HAP-1 (cell line): ENCODE measurements around the gene ELN.

ENCODE experiments used
- DNase-seq, 2 experiments: peaks; one replicate each; pipeline ENCODE4 v3.0.0-alpha.2; 2016 to 2020; ENCODE audit warnings: low spot score in 2 of 2
- H3K27me3 ChIP-seq: fragments of 250-450 bp; sonication (Bioruptor Pico); 2 replicates; pipeline ENCODE4 v1.5.1; 2020; ENCODE audit warnings: low read depth, mild to moderate bottlenecking, moderate library complexity
- H3K36me3 ChIP-seq: fragments of 250-450 bp; sonication (Bioruptor Pico); replicated peaks from 2 replicates; pipeline ENCODE4 v1.5.1; 2020; ENCODE audit warnings: mild to moderate bottlenecking
- H3K4me1 ChIP-seq: fragments of 250-450 bp; sonication (Bioruptor Pico); 2 replicates; pipeline ENCODE4 v1.5.1; 2020; ENCODE audit warnings: mild to moderate bottlenecking
- H3K4me3 ChIP-seq: fragments of 250-450 bp; sonication (Bioruptor Pico); 2 replicates; pipeline ENCODE4 v1.5.1; 2020; ENCODE audit warnings: mild to moderate bottlenecking, moderate library complexity
- H3K9me3 ChIP-seq: fragments of 250-450 bp; sonication (Bioruptor Pico); 2 replicates; pipeline ENCODE4 v1.5.1; 2020; ENCODE audit warnings: mild to moderate bottlenecking, moderate library complexity
- in situ Hi-C: fragments of 300-500 bp; cut with MboI; formaldehyde crosslinking; loops from 3 replicates; pipeline ENCODE4 v1.14.3; 2020; ENCODE audit warnings: low sequenced_read_pairs, inconsistent platforms, mixed read lengths

The ELN gene

GRCh38 chr7:74023092-74023536 lies 4.9 kb upstream of the ELN start:
- in situ Hi-C loops: no loop called here
- H3K9me3 ChIP-seq: no peaks in the 10 kb centered on the region
- peaks cover 13% of the 10 kb centered on the region for H3K27me3 ChIP-seq
- H3K4me3 ChIP-seq: no peak overlapping the region
- no peaks in the 10 kb centered on the region for H3K4me1 ChIP-seq
- DNase-seq: peak in 1 of 2 experiments; percentile 46
- H3K36me3 ChIP-seq: no peaks in the 10 kb centered on the region

GRCh38 chr7:74023786-74024185 lies 4.2 kb upstream of the ELN start:
- in situ Hi-C loops: no loop called here
- Histone ChIP-seq H3K4me1 (no peaks in the 10 kb centered on the region), H3K27me3 (peaks cover 13% of the 10 kb centered on the region), H3K9me3 (no peaks in the 10 kb centered on the region), H3K36me3 (no peaks in the 10 kb centered on the region), H3K4me3 (no peak overlapping the region)
- DNase-seq: no peak

- H3K4me1 ChIP-seq: no peaks in the 10 kb centered on the region
- in situ Hi-C loops: no loop called here
Measured at GRCh38 chr7:74025146-74025545, 2.8 kb upstream of the ELN start.

DNA sequence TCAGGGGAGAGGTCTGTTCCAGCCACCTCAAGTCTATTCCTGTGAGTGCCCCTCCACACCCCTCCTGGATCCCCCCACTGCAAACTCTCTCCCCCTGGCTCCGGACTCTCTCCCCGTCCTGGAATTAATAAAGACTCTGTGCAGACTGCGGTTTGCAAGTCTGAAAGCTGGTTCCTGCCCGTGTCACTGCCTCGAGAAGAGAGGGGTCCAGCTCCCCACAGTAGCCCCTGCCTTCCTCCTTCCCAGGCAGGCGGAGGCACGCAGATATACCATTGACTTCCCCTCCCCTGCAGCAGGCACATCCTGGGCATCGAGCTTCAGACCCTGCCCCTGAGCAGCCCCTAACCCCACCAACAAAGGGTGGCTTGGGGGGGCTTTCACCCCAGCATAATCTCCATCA lies 2.2 kb upstream of the ELN start:
- no peaks in the 10 kb centered on the region for H3K36me3 ChIP-seq
- H3K4me1 ChIP-seq: no peaks in the 10 kb centered on the region
- no peaks in the 10 kb centered on the region for H3K9me3 ChIP-seq
- H3K27me3 ChIP-seq: peaks cover 13% of the 10 kb centered on the region
- in situ Hi-C loops: no loop called here
- DNase-seq: no peak
- H3K4me3 ChIP-seq: no peak overlapping the region

More at GRCh38 chr7:74025146-74025545, 2.8 kb upstream of the ELN start:
- Histone ChIP-seq H3K4me3 (no peak overlapping the region), H3K9me3 (no peaks in the 10 kb centered on the region), H3K36me3 (no peaks in the 10 kb centered on the region), H3K27me3 (peaks cover 13% of the 10 kb centered on the region)
- DNase-seq: no peak

- DNase-seq: no peak
- Histone ChIP-seq H3K4me3 (no peak overlapping the region), H3K4me1 (no peaks in the 10 kb centered on the region), H3K9me3 (no peaks in the 10 kb centered on the region), H3K36me3 (no peaks in the 10 kb centered on the region), H3K27me3 (peaks cover 13% of the 10 kb centered on the region)
- in situ Hi-C loops: no loop called here
Measured at GRCh38 chr7:74026406-74026902, 1.5 kb upstream of the ELN start.

- H3K27me3 ChIP-seq: peaks cover 13% of the 10 kb centered on the region
- no peaks in the 10 kb centered on the region for H3K4me1 ChIP-seq
- H3K4me3 ChIP-seq: no peak overlapping the region
- in situ Hi-C loops: no loop called here
- H3K36me3 ChIP-seq: no peaks in the 10 kb centered on the region
- H3K9me3 ChIP-seq: no peaks in the 10 kb centered on the region
- peak; percentile 40 to 86 for DNase-seq
Measured at GRCh38 chr7:74026903-74027682, 880 bp upstream of the ELN start.

DNA sequence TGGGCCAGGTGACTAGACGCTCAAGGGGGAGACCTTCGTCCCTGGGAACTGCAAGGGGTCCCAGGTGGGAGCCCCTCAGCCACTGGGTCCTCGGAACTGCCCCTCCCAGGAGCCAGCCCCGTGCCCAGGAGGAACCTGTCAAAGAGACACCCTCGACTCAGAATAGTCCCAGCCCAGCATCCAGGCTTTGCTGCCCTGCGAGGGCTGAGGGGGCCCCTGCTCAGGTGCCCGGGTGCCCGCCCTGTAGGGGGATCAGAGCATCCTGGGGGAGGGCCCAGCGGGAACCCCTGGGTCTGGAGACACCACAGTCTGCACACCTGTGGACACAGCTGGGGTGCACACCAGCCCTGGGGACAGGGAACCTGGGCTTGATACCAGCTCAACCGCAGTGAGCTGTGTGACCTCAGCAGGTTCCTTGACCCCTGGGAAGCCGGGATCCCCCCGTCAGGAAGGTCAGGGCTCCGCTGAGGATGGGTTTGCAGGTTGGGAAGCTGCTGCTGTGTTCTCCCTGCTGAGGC lies 407 bp downstream of the ELN start:
- Histone ChIP-seq H3K36me3 (no peaks in the 10 kb centered on the region), H3K9me3 (no peaks in the 10 kb centered on the region), H3K4me3 (no peak overlapping the region), H3K27me3 (peaks cover 13% of the 10 kb centered on the region; the same call in 1 of the 2 replicates), H3K4me1 (no peaks in the 10 kb centered on the region)
- no peak for DNase-seq
- in situ Hi-C loops: no loop called here

- no peak for DNase-seq
- Histone ChIP-seq H3K27me3 (peaks cover 7% of the 10 kb centered on the region; the same call in 1 of the 2 replicates), H3K4me1 (no peaks in the 10 kb centered on the region), H3K4me3 (no peak overlapping the region), H3K9me3 (no peaks in the 10 kb centered on the region), H3K36me3 (no peaks in the 10 kb centered on the region)
- in situ Hi-C loops: no loop called here
Measured at GRCh38 chr7:74029089-74029785, 1.3 kb downstream of the ELN start.

DNA sequence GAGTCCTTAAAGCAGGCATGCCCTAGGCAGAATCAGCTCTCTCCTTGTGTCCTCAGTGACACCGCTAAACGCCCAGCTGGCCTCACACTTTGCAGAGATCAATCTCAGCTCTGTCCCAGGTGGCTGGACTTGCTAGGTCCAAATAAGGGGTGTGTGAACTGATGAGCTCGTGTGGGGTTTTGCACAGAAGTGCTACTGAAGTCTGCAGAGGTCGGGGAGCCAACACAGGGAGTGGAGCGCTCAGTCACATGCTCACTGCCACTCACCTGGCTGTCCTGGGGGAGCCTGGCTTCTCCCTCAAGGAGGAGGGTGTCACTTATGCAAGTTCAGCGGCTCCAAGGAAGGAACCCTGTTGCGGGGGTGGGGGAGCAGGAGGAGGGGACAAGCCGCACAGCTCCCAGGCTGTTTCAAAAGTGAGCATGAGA lies 2.0 kb downstream of the ELN start:
- H3K27me3 ChIP-seq: peaks cover 4% of the 10 kb centered on the region; the same call in 1 of the 2 replicates

DNA sequence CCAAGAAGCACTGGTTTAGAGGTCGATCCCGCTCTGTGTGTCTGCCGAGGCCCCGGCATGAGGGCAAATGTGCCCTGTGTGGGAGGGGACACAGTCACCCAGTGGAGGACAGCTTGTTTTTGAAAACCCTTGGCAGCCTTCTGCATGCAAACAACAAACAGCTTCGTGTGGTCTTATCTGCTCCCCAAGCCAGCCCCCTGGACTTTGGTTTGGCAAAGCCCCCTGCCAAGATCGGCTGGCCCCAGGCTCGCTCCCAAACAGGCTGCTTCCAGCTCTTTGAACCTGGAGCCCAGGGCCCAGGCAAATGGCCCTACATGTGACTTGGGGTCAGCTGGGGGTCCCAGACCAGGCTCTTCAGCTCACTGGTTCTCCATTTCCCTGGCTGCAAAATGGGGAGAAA lies 2.9 kb downstream of the ELN start:
- Histone ChIP-seq H3K4me1 (no peaks in the 10 kb centered on the region), H3K36me3 (no peaks in the 10 kb centered on the region), H3K9me3 (no peaks in the 10 kb centered on the region), H3K4me3 (no peak overlapping the region), H3K27me3 (no peaks in the 10 kb centered on the region)
- DNase-seq: no peak
- in situ Hi-C loops: no loop called here

More for the DNA sequence above, 2.0 kb downstream of the ELN start:
- in situ Hi-C loops: no loop called here
- no peak overlapping the region for H3K4me3 ChIP-seq
- no peak for DNase-seq
- H3K4me1 ChIP-seq: no peaks in the 10 kb centered on the region
- H3K9me3 ChIP-seq: no peaks in the 10 kb centered on the region
- no peaks in the 10 kb centered on the region for H3K36me3 ChIP-seq

GRCh38 chr7:74031403-74032190 lies 3.6 kb downstream of the ELN start:
- in situ Hi-C loops: no loop called here

DNA sequence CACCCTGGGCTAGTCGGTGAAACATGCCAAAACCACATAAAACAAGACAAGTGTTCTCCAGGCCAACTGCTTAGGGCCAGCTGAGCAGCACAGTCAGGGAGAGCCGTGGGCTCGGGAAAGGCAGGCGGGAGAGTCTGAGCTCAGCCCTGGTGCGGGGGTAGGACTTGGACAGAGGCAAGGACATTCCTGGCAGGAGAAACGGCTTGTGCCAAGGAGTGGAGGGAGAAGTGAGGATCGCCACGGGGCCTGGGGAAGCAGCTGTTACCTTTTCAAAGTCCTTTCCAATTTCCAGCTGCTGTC lies 4.2 kb downstream of the ELN start:
- in situ Hi-C loops: no loop called here
- no peaks in the 10 kb centered on the region for H3K27me3 ChIP-seq
- no peaks in the 10 kb centered on the region for H3K4me1 ChIP-seq
- no peaks in the 10 kb centered on the region for H3K9me3 ChIP-seq
- H3K36me3 ChIP-seq: no peaks in the 10 kb centered on the region
- DNase-seq: no peak
- no peak overlapping the region for H3K4me3 ChIP-seq

More at GRCh38 chr7:74031403-74032190, 3.6 kb downstream of the ELN start:
- no peaks in the 10 kb centered on the region for H3K9me3 ChIP-seq
- H3K36me3 ChIP-seq: no peaks in the 10 kb centered on the region
- no peaks in the 10 kb centered on the region for H3K4me1 ChIP-seq
- H3K27me3 ChIP-seq: no peaks in the 10 kb centered on the region
- DNase-seq: no peak
- H3K4me3 ChIP-seq: no peak overlapping the region

DNA sequence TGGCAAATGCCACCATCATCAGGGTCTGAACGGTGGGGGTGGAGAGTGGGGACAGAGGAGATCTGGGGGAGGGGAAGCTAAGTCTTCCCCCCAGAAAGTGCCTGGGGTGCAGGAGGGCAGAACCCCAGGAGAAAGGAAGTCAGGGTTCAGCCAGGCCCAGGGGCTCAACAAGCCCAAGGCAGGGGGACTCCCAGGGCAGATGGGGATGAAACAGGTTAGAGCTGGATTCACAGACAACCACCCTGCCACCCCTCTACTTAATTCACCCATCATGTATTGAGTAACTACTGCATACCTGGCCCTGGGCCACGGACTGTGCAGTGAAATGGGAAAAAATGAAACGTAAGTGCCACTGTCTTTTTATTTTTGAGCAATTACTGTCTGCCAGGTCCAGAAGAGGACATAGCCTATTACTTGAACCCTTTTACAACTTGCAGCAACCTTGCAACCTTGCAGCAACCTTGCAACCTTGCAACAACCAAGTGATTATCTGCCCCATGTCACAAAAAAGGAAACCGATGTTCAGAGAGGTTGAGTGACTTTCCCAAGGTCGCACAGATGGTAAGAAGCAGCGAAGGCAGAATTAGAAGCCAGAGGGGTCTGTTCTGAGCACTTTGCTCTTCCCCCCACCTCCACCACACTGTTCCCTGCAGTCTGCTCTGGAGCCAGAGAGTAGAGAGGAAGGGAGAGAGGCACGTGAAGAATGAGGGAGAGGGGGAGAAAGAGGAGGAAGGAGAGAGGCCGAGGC lies 4.8 kb downstream of the ELN start:
- Histone ChIP-seq H3K9me3 (no peaks in the 10 kb centered on the region), H3K27me3 (no peaks in the 10 kb centered on the region), H3K36me3 (no peaks in the 10 kb centered on the region), H3K4me3 (no peak overlapping the region), H3K4me1 (no peaks in the 10 kb centered on the region)
- in situ Hi-C loops: no loop called here
- no peak for DNase-seq
